HepG2 (cell line): ENCODE measurements around the gene BRD3. TPM values are rescaled to one million over a fixed set of nuclear protein-coding genes. Genes with fewer than 3 reads are reported as not detected.
A peak's percentile ranks its signal among the peaks of the same experiment; 100 is the strongest.

Source experiments
- ATAC-seq: fragments of 200-7000 bp; cut with Tn5 transposase; 3 replicates; pipeline ENCODE4 v1.9.1; 2020; ENCODE audit warnings: mild to moderate bottlenecking, moderate library complexity
- BruUV-seq: library from RNA; stranded (reverse); fragments of 400-500 nt; replicated peaks from 2 replicates; lab custom pipeline; 2021; lab: Mats Ljungman, UMichigan
- CTCF ChIA-PET: fragments of 300-600 bp; formaldehyde crosslinking; extraction: SDS; loops from one replicate; lab custom pipeline; 2021; ENCODE audit warnings: low total read pairs, inconsistent platforms, low intra/inter-chr PET ratio; lab: Yijun Ruan, JAX
- POLR2A ChIA-PET: fragments of 350-600 bp; sonication (Branson Sonifier 250); formaldehyde crosslinking; loops from one replicate; lab custom pipeline; 2020; ENCODE audit warnings: antibody characterized with exemption, inconsistent platforms; lab: Yijun Ruan, JAX
- DNase-seq: peaks from one replicate; pipeline ENCODE4 v3.0.0-alpha.2; 2015; ENCODE audit warnings: low spot score
- FAIRE-seq: peaks from 3 replicates; lab custom pipeline; 2011; peaks lifted over from hg19 to GRCh38; lab: Jason Lieb, UNC
- H2AFZ ChIP-seq: one replicate; pipeline ENCODE4 v1.6.1; 2011; ENCODE audit warnings: low read length, inconsistent platforms
- H3K27ac ChIP-seq: fragments of 300-600 bp; 3 replicates; pipeline ENCODE4 v1.8.0; 2011; ENCODE audit warnings: mixed run types, mild to moderate bottlenecking, mixed read lengths, low read length, inconsistent platforms; ENCODE audit not compliant: insufficient read depth; ENCODE audit errors: extremely low read length
- H3K27me3 ChIP-seq, 2 experiments: fragments of 200-600 bp in 1 of 2; 2 replicates in 1 of 2; 3 replicates in 1 of 2; pipeline versions ENCODE4 v1.6.0 to v1.8.0; 2011; ENCODE audit warnings: low read length in 2 of 2, mild to moderate bottlenecking in 2 of 2, moderate library complexity in 2 of 2, inconsistent platforms in 1 of 2; ENCODE audit not compliant: insufficient read depth in 2 of 2, control insufficient read depth in 1 of 2
- H3K36me3 ChIP-seq, 2 experiments: fragments of 200-600 bp in 1 of 2; replicated peaks in 1 of 2; 2 replicates in 1 of 2; 3 replicates in 1 of 2; pipeline versions ENCODE4 v1.5.1 to v1.8.0; 2011; ENCODE audit warnings: low read length in 2 of 2, inconsistent platforms in 1 of 2; ENCODE audit not compliant: insufficient read depth in 2 of 2, control insufficient read depth in 1 of 2
- H3K4me1 ChIP-seq: 2 replicates; pipeline ENCODE4 v1.5.1; 2012; ENCODE audit warnings: low read length, inconsistent platforms; ENCODE audit not compliant: insufficient read depth
- H3K4me2 ChIP-seq: 2 replicates; pipeline ENCODE4 v1.6.0; 2011; ENCODE audit warnings: low read depth, low read length, inconsistent platforms
- H3K4me3 ChIP-seq, 3 experiments: fragments of 200-600 bp in 1 of 3; sonication (generic), shearing (Covaris generic) in 1 of 3; replicated peaks in 1 of 3; 2 replicates each; pipeline ENCODE4 v1.5.1; 2011 to 2016; ENCODE audit warnings: low read length in 3 of 3, inconsistent platforms in 2 of 3, low read depth in 2 of 3, mild to moderate bottlenecking in 2 of 3, control low read depth in 1 of 3, mixed read lengths in 1 of 3; ENCODE audit not compliant: insufficient read depth in 1 of 3
- H3K79me2 ChIP-seq: one replicate; pipeline ENCODE4 v1.6.1; 2011; ENCODE audit warnings: low read length, inconsistent platforms; ENCODE audit not compliant: insufficient read depth
- H3K9ac ChIP-seq: 2 replicates; pipeline ENCODE4 v1.6.0; 2011; ENCODE audit warnings: mild to moderate bottlenecking, low read depth, low read length, inconsistent platforms; ENCODE audit not compliant: insufficient read depth
- H3K9me3 ChIP-seq: 2 replicates; pipeline ENCODE4 v1.5.1; 2012; ENCODE audit warnings: mild to moderate bottlenecking, low read length
- H4K20me1 ChIP-seq: 2 replicates; pipeline ENCODE4 v1.6.0; 2011; ENCODE audit warnings: inconsistent platforms, mild to moderate bottlenecking, low read length, moderate library complexity; ENCODE audit not compliant: insufficient read depth
- AGO2 ChIP-seq: fragments of 200-400 bp; formaldehyde crosslinking; optimal IDR thresholded peaks from 2 replicates; pipeline ENCODE3; 2017; ENCODE audit warnings: mild to moderate bottlenecking, low read depth, low read length, moderate library complexity
- CEBPB ChIP-seq: IDR thresholded peaks from 2 replicates; pipeline ENCODE4 v1.6.1; 2011; ENCODE audit warnings: low read depth, low read length, improper control_type of control experiment, borderline replicate concordance
- CHCHD3 ChIP-seq: sonication (generic); formaldehyde crosslinking; IDR thresholded peaks from 2 replicates; pipeline ENCODE4 v1.8.0; 2022; ENCODE audit warnings: mild to moderate bottlenecking, missing genetic modification reagents, moderate library complexity
- HINFP ChIP-seq: sonication (generic); formaldehyde crosslinking; IDR thresholded peaks from 2 replicates; pipeline ENCODE4 v1.4.0; 2020; ENCODE audit warnings: low read depth, mild to moderate bottlenecking, missing genetic modification reagents
- JDP2 ChIP-seq: sonication (generic); formaldehyde crosslinking; IDR thresholded peaks from 2 replicates; pipeline ENCODE4 v1.8.1; 2022; ENCODE audit warnings: missing genetic modification reagents, borderline replicate concordance
- MAFF ChIP-seq: IDR thresholded peaks from 2 replicates; pipeline ENCODE4 v1.6.1; 2011; ENCODE audit warnings: low read depth, low read length, improper control_type of control experiment
- PCBP1 ChIP-seq: fragments of 200-400 bp; formaldehyde crosslinking; IDR thresholded peaks from 2 replicates; pipeline ENCODE4 v1.6.1; 2017; ENCODE audit warnings: mild to moderate bottlenecking, low read depth, low read length, borderline replicate concordance
- SIX1 ChIP-seq: sonication (generic); formaldehyde crosslinking; IDR thresholded peaks from 2 replicates; pipeline ENCODE4 v1.4.0; 2020; ENCODE audit warnings: missing genetic modification reagents, borderline replicate concordance
- SNAPC4 ChIP-seq: sonication (generic); formaldehyde crosslinking; IDR thresholded peaks from 2 replicates; pipeline ENCODE4 v1.4.0; 2020; ENCODE audit warnings: mild to moderate bottlenecking, missing genetic modification reagents
- ZBTB38 ChIP-seq: sonication (generic); formaldehyde crosslinking; IDR thresholded peaks from 2 replicates; pipeline ENCODE4 v1.5.1; 2020; ENCODE audit warnings: mild to moderate bottlenecking, missing genetic modification reagents
- ZFP82 ChIP-seq: sonication (generic); formaldehyde crosslinking; IDR thresholded peaks from 2 replicates; pipeline ENCODE4 v1.5.1; 2020; ENCODE audit warnings: mild to moderate bottlenecking, missing genetic modification reagents, borderline replicate concordance
- ZNF557 ChIP-seq: sonication (generic); formaldehyde crosslinking; IDR thresholded peaks from 2 replicates; pipeline ENCODE4 v1.4.0; 2020; ENCODE audit warnings: missing genetic modification reagents
- ZNF768 ChIP-seq: sonication (generic); formaldehyde crosslinking; IDR thresholded peaks from 2 replicates; pipeline ENCODE4 v1.4.0; 2020; ENCODE audit warnings: missing genetic modification reagents
- WGBS: methylation state at CpG from one replicate; pipeline ENCODE4 v1.1.6; 2017; ENCODE audit warnings: low lambda C conversion rate; 5-methylcytosine and 5-hydroxymethylcytosine counted together
- in situ Hi-C: cut with HindIII; loops from 2 replicates; pipeline ENCODE4 v1.10.0; 2017; ENCODE audit warnings: low pct_unique_long_range_greater_than_20kb; ENCODE audit not compliant: extremely low pct_ligation_motif_present
- intact Hi-C: fragments of 100-400 bp; cut with micrococcal nuclease; formaldehyde crosslinking; loops from one replicate; pipeline ENCODE4 v1.10.0; 2022; ENCODE audit not compliant: unreplicated experiment
- polyA plus RNA-seq, 8 experiments: library from polyadenylated mRNA; depleted of rRNA in 3 of 8; stranded (reverse) in 7 of 8; unstranded in 1 of 8; fragments of >200 nt; fragmentation: Illumina TruSeq in 4 of 8; extraction: Trizol in 4 of 8; gene quantifications; 2 replicates each; pipeline versions ENCODE4 v1.2.1 to v1.2.3, GENCODE V29; 2011 to 2016; ENCODE audit warnings: low read depth in 4 of 8, missing spikeins in 1 of 8, mixed read lengths in 1 of 8; ENCODE audit not compliant: insufficient read depth in 1 of 8
- total RNA-seq, 5 experiments: library from RNA; depleted of rRNA; stranded (reverse); fragments of >200 nt; fragmentation: Illumina TruSeq; extraction: Trizol; gene quantifications; 2 replicates each; pipeline ENCODE4 v1.2.3, GENCODE V29; 2016; ENCODE audit warnings: low read depth in 1 of 5

The BRD3 gene
- total and polyA plus RNA-seq, 2 of the 13 experiments (the other 11 are each of a cell fraction or from before 2014, with no cell fraction given) = 5.9 to 12.9 TPM

GRCh38 chr9:134044944-134045343, 22.9 kb downstream of the BRD3 start:
- DNase-seq = no peak
- Histone ChIP-seq H3K4me2 (no peak overlapping the region), H3K4me3 (no peak overlapping the region), H3K27ac (no peak overlapping the region), H2AFZ (no peak overlapping the region), H3K79me2 (no peaks in the 10 kb centered on the region), H4K20me1 (no peaks in the 10 kb centered on the region), H3K36me3 (peaks cover 42 to 71% of the 10 kb centered on the region in 2 experiments), H3K27me3 (no peaks in the 10 kb centered on the region), H3K9ac (no peak overlapping the region), H3K4me1 (peaks cover 14% of the 10 kb centered on the region), H3K9me3 (no peaks in the 10 kb centered on the region)
- no peak for ATAC-seq
- in situ Hi-C loops = no loop called here
- BruUV-seq = no TSS peak
- POLR2A ChIA-PET = no interaction called here
- CTCF ChIA-PET = no interaction called here
- TF ChIP-seq AGO2 (peak; percentile 59), SNAPC4 (no peak)
- FAIRE-seq = no peak
- intact Hi-C loops = no loop called here
- WGBS = 93% methylated on average over 8 of the region's 12 CpGs

- DNase-seq (no peak), ATAC-seq (peak; percentile 58), FAIRE-seq (no peak)
- ChIA-PET CTCF (no interaction called here), POLR2A (interaction anchor here (0.6 to 1.6 kb wide), 2 partner anchors 15 to 26 kb away, joined by 5 read pairs; no protein-coding TSS in a partner anchor)
- no peaks in the 10 kb centered on the region for H3K9me3 ChIP-seq
- in situ Hi-C loops = no loop called here
- H3K27me3 ChIP-seq = no peaks in the 10 kb centered on the region
- no peaks in the 10 kb centered on the region for H4K20me1 ChIP-seq
- H3K4me3 ChIP-seq = no peak overlapping the region
- WGBS = 82% methylated on average over 9 of the region's 11 CpGs
- no peaks in the 10 kb centered on the region for H3K79me2 ChIP-seq
- intact Hi-C loops = no loop called here
- H3K4me2 ChIP-seq = no peak overlapping the region
- H2AFZ ChIP-seq = no peak overlapping the region
- no peak overlapping the region for H3K9ac ChIP-seq
- H3K4me1 ChIP-seq = peaks cover 14% of the 10 kb centered on the region
- BruUV-seq = no TSS peak
- peak overlapping the region; percentile 55 for H3K27ac ChIP-seq
- H3K36me3 ChIP-seq = peaks cover 43 to 66% of the 10 kb centered on the region in 2 experiments
- TF ChIP-seq JDP2 (no peak), CEBPB (peak; percentile 78), ZNF768 (CRISPR knock-in tag) (peak; percentile 62), CHCHD3 (no peak), PCBP1 (no peak), MAFF (peak; percentile 35; the same call in 1 of the 2 replicates), ZBTB38 (CRISPR knock-in tag) (no peak), ZNF557 (CRISPR knock-in tag) (no peak), HINFP (CRISPR knock-in tag) (no peak), ZFP82 (CRISPR knock-in tag) (no peak), SIX1 (CRISPR knock-in tag) (no peak)
These were observed 24.3 kb downstream of the BRD3 start for GRCh38 chr9:134043531-134043988.
